PC-3 (cell line): ENCODE data around the gene MN1.

Experiments
- EZH2 ChIP-seq: fragments of 300-600 bp; sonication (generic); IDR thresholded peaks from one replicate; pipeline ENCODE4 v1.6.1; 2017; ENCODE audit warnings: antibody characterized with exemption, mild to moderate bottlenecking, low read length; ENCODE audit not compliant: unreplicated experiment
- EZH2phosphoT487 ChIP-seq: fragments of 300-600 bp; sonication (generic); IDR thresholded peaks from 2 replicates; pipeline ENCODE4 v1.6.1; 2018; ENCODE audit warnings: mild to moderate bottlenecking, antibody characterized with exemption, low read length, borderline replicate concordance

DNA sequence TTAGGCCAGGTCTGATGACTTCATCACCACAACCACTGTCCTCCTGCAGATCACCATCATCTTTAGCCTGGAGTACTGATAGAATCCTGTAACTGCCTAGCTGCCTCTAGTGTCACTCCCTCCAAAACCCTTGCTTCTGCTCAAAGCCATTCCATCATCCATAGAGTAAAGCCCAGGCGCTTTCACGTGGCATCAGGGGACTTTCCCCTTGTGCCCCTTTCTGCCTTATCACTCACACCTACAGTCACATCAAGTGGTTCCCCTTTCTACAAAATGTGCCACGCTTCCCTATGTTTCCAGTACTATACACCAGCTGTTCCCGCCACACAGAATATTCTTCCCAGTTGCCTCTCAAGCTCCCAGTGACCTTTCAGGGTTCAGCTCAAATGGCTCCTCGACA, 75.9 kb downstream of the MN1 start:
- TF ChIP-seq EZH2, result no peak
- no peak for TF ChIP-seq EZH2phosphoT487
